Embryonic facial prominence (tissue), 1 donor: Measurements from ENCODE around the gene RCAN2.

Experiments used
- DNase-seq: peaks from one replicate; pipeline ENCODE4 v3.0.0-alpha.2; 2016; ENCODE audit errors: extremely low spot score

The RCAN2 gene

GRCh38 chr6:46291275-46291633 is 200.0 kb downstream of the RCAN2 start:
- no peak for DNase-seq

GRCh38 chr6:46290421-46291274 is 200.6 kb downstream of the RCAN2 start:
- no peak for DNase-seq

- no peak for DNase-seq
Measured at GRCh38 chr6:46289898-46290297, 201.4 kb downstream of the RCAN2 start.

GRCh38 chr6:46288835-46289234 is 202.4 kb downstream of the RCAN2 start:
- DNase-seq: no peak

- no peak for DNase-seq
Measured at GRCh38 chr6:46287681-46288080, 203.6 kb downstream of the RCAN2 start.

- no peak for DNase-seq
Measured at GRCh38 chr6:46287043-46287442, 204.2 kb downstream of the RCAN2 start.

- DNase-seq: no peak
Measured at GRCh38 chr6:46284475-46284874, 206.8 kb downstream of the RCAN2 start.

- DNase-seq: no peak
Measured at GRCh38 chr6:46281110-46281509, 210.1 kb downstream of the RCAN2 start.

- no peak for DNase-seq
Measured at GRCh38 chr6:46279874-46280273, 211.4 kb downstream of the RCAN2 start.

- no peak for DNase-seq
Measured at GRCh38 chr6:46276576-46277142, 214.6 kb downstream of the RCAN2 start.

- no peak for DNase-seq
Measured at GRCh38 chr6:46274502-46274901, 216.7 kb downstream of the RCAN2 start.

GRCh38 chr6:46273911-46274310 is 217.3 kb downstream of the RCAN2 start:
- DNase-seq: no peak

GRCh38 chr6:46271728-46272127 is 219.5 kb downstream of the RCAN2 start:
- DNase-seq: no peak

- no peak for DNase-seq
Measured at GRCh38 chr6:46271107-46271506, 220.1 kb downstream of the RCAN2 start.

GRCh38 chr6:46270336-46270735 is 220.9 kb downstream of the RCAN2 start:
- no peak for DNase-seq

GRCh38 chr6:46269447-46270229 is 221.6 kb downstream of the RCAN2 start:
- no peak for DNase-seq

GRCh38 chr6:46267515-46267914 is 223.7 kb downstream of the RCAN2 start:
- no peak for DNase-seq

GRCh38 chr6:46265373-46265772 is 225.9 kb downstream of the RCAN2 start:
- no peak for DNase-seq

- DNase-seq: no peak
Measured at GRCh38 chr6:46263707-46264086, 227.6 kb downstream of the RCAN2 start.

- no peak for DNase-seq
Measured at GRCh38 chr6:46262928-46263706, 228.1 kb downstream of the RCAN2 start.

GRCh38 chr6:46258249-46258648 is 233.0 kb downstream of the RCAN2 start:
- DNase-seq: no peak

GRCh38 chr6:46255528-46255927 is 235.7 kb downstream of the RCAN2 start:
- DNase-seq: no peak
